Limb (tissue), 2 donors: ENCODE measurements around the gene RRBP1.

Experiments used
- DNase-seq, 2 donors: peaks; one replicate each; pipeline ENCODE4 v3.0.0-alpha.2; 2016; ENCODE audit errors: extremely low spot score in 2 of 2

Gene RRBP1

DNA sequence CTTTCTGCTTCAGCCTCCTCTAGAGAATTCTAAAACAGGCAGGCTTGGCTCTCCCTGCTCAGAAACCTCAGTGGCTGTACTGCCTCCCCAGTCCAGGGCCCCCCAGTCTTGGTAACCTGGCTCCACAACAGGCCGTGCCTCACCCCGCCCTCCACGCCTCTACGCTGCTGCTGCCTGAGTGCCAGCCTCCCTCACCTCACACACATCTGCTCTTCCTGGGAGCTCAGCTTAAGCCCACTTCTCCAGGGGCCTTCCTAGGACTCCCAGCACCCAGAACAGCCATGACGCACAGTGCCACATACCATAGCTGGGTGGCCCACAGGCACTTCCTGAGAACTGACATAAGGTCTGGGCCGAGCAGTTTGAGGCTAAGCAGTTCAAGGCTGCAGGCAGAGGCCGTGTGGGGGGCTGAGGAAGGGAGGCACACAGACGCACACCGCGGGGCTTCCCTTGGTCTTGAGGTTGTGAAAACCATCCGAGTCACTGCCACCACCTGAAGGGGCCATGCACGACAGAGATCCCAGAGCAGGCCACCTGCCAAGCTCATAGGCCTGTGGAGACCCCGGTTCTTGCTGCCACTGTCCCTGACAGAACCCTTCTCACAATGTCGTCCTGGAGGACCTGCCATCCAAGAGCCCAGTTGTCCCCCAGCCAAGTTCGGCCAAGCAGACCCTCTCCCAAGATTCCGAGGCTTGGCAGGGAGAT, 69.6 kb downstream of the RRBP1 start:
- peak in 1 of 2 donors; percentile 29 for DNase-seq

DNA sequence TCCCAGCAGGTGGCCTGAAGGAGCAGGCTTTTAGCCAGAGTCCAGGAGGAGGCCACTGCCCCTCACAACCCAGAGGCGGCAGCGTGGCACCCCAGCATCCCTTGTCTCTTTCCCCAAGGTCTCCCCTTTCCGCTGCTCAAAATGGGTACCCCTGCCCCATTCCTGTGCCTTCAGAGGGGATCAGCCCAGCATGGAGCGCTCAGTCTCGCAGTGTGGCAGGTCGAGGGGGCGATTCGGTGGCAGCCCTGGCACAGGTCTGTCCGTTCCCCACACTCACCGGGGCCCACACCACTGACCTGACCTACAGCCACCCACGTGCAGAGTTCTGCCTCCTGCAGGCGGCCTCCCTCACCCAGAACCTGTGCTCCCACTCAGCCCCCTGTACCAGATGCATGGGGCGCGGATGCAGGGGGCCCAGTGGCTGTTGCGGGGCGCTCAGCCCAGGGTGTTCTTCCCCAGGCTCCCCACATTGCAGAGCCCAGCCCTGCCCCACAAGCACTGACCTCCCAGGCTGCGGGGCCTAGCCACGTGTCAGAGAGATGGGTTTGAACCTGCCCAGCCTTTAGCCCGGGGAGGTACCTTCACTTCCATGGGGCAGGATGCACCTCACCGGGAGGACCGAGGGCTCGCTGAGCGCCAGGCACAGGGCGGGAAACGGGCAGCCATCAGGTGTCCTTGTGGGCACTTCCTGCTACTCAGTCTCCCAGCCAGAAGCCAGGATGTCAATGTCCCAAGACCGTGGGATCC, 70.3 kb downstream of the RRBP1 start:
- DNase-seq: peak in 1 of 2 donors; percentile 52

DNA sequence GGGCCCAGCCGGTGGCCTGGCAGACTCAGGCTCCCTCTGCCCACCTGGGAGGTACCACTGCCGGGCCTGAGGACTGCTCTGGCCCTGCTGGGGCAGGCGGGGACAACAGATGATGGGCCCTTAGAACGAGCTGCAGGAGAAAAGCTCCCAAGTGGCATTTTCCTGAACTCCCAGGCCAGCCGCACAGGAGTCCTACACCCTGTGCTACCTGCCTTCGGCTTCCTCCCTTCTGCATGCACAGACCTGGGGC, 70.8 kb downstream of the RRBP1 start:
- DNase-seq: no peak

- DNase-seq: peak in 1 of 2 donors; percentile 43
Measured at GRCh38 chr20:17610566-17611289, 71.3 kb downstream of the RRBP1 start.

GRCh38 chr20:17609811-17610377, 72.1 kb downstream of the RRBP1 start:
- DNase-seq: no peak

DNA sequence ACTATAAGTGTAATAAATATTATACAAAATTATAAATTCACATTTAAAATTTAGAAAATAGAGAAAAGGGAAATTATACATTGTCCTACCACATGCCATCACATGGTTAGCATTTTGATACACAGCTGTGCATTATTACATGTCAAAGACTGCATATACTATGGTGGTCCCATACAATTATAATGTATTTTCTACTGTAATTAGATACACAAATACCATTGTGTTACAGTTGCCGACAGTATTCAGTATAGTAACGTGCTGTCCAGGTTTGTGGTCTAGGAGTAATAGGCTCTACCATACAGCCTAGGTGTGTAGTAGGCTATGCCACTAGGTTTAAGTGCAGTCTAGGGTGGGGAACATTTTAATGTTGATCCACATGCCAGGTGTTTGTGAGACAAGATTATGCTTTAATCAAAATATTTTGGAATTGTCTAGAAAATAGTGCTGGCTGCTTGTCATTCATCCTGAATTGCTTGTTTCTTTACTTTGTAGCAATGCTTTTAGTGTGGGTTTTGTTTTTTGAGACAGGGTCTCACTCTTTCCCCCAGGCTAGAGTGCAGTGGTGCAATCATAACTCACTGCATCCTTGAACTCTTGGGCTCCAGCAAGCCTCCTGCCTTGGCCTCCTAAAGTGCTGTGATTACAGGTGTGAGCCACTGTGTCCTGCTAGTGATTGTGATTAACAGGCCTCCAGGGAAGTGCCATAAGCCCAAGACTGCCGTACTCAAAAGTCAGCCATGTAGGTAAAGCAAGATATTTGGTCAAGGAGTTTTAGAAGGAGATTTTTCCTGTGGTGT, 73.1 kb downstream of the RRBP1 start:
- no peak for DNase-seq

DNA sequence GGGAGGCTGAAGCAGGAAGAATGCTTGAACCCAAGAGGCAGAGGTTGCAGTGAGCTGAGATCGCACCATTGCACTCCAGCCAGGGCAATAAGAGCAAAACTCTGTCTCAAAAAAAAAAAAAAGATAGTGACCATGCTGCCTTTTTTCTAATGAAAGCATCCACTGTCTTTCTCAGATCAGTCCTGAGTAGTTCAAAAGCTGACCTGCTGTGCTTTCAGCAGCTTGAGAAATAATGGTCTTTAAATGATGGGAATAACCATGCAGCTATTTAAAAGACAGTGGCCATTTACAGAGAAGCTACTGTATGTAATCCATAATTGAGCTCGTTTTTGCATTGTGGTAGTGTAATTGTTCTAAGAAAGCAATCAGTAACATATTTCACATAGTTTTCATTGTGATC, 76.0 kb downstream of the RRBP1 start:
- DNase-seq: no peak

DNA sequence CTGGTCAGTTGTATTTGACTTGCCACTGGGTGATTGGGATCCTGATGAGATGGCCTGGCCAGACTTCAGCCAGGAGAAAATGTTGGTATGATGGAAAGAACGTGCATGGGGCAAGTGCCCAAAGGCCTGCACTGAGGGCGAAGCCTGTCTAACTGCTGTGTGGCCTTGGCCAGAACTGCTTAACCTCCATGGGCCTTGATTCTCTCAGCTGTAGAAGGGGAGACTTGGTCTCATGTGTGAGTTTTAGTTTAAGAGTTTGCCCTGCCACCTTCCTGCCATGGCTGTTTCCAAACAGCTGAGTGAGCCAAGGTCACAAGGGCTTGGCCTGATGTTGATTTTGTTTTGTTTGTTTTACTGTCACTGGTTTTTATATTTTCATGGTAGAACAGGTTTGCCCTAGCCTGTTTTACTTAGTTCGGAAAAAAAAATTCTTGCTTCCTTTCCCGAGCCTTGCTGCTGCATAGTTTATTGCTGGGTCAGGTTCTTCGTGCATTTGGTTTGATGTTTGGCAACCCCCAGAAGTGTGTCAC, 76.8 kb downstream of the RRBP1 start:
- DNase-seq: no peak

DNA sequence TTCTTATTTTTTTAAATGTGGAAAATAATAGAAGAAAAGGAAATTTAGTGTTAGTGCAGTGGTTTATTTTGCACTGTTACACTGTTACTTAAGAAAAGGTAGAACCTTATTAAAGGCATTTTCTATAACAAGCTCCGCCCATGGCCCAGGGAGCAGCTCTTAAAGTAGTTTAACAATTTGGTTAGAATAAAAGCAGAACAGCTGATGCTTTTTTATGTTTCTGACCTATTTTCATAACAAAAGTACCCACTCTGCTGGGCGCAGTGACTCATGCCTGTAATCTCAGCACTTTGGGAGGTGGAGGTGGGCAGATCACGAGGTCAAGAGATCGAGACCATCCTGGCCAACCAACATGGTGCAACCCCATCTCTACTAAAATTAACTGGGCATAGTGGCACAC, 79.5 kb downstream of the RRBP1 start:
- no peak for DNase-seq

- no peak for DNase-seq
Measured at GRCh38 chr20:17601957-17602356, 80.1 kb downstream of the RRBP1 start.

GRCh38 chr20:17598013-17598550, 84.0 kb downstream of the RRBP1 start:
- DNase-seq: no peak

DNA sequence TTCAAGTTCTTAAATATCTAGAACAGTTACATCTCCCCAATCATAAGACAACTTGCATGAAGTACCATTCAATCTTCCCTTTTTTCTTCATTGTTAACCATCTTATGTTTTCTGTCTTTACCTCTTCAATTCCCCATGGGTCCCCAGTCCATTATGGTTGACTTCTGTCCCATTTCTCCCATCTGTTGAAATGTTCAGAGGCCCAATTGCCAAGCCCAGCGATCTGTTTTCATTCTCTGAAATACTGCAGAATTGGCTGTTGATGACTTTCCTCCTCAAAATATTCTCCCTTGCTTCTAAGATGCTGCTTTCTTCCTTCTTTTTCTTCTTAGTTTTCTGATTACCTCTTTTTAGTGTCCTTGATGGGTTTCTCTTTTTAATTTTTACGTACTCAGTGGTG, 86.2 kb downstream of the RRBP1 start:
- DNase-seq: no peak

DNA sequence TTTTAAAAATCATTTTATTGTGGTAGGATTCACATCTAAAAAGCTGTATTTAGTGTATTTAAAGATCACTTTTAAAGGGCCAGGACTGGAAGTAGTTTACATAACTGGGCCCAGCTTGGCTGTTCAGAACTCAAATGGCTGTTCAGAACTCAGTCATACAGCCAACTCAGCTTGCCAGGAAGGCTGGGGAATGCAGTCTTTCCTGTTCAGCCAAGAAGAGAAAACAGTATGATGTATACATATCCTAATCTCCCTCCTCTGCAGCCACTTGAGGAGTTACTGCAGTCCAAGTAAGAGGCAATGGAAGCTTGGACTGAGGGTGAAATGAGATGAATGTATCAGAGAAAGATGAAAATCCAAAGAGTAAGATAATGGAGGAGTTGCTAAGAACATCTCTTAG, 87.6 kb downstream of the RRBP1 start:
- DNase-seq: no peak

DNA sequence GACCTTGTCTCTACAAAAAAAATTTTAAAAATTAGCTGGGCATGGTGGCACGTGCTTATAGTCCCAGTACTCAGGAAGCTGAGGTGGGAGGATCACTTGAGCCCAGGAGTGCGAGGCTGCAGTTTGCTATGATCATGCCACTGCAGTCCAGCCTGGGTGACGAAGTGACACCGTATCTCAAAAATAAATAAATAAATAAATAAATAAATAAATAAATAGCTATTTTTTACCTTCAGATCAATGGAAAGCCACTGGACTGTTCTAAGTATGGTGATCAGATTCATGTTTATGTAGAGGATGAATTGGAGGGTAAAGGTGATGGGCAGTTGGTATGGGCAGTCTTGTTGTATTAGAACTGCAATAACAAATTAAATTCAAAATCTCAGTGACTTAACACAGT, 88.1 kb downstream of the RRBP1 start:
- no peak for DNase-seq

DNA sequence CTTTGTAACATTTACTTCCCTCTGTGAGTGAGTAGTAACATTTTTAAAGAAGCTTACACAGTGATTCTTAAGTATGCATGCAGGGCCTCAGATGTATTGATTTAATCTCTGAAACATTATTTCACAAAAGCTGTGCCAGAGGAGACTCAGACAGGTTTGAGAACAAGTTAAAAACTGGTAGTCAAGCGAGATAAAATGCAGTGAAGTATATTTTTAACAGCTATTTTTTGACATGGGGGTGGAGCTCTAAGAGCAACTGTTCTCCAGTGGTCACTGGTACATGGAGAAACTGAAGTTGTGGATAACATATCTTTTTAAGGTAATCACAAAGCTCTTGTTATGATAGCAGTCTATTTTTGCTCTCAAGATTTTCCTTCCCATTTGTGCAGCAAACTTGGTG, 91.8 kb downstream of the RRBP1 start:
- DNase-seq: no peak

DNA sequence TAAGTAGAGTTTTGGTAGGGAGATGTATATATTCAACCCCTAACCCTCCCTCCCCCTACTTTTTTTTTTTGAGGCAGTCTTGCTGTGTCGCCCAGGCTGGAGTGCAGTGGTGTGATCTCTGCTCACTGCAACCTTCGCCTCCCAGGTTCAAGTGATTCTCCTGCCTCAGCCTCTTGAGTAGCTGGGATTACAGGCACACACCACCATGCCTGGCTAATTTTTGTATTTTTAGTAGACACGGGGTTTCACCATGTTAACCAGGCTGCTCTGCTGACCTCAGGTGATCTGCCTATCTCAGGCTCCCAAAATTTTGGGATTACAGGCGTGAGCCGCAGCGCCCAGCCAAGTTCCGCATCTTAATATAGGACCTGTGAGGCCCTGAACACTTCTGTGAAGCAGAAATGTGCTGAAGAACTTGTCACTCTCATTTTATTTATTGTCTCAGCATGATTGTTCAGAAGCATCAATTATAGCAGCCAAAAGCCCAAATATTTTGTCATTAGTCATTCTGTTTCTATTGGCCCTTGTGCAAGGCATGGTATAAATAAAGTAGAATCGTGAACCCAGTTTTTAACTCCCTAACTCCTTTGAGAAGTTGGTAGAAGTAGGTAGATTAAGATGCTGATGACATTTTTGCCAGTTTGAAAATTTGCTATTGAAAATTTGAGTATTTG, 92.7 kb downstream of the RRBP1 start:
- DNase-seq: no peak

DNA sequence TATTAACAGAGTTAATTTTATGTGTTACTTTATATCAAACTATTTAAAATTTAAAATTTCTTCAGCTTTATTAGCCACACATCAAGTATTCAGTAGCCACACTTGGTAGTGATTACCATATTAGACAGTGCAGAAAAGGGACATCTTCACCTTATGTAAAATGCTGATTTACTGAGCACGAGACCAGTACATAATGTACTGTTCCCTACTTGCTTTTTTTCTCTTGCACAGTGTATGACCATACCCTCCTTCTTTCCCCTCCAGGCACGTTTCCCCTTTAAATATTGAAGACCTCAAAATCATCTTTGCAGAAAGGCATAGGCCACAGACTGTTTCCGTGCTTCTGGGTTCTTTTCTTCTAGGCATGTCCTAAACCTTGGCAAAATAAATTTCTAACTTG, 94.2 kb downstream of the RRBP1 start:
- no peak for DNase-seq

DNA sequence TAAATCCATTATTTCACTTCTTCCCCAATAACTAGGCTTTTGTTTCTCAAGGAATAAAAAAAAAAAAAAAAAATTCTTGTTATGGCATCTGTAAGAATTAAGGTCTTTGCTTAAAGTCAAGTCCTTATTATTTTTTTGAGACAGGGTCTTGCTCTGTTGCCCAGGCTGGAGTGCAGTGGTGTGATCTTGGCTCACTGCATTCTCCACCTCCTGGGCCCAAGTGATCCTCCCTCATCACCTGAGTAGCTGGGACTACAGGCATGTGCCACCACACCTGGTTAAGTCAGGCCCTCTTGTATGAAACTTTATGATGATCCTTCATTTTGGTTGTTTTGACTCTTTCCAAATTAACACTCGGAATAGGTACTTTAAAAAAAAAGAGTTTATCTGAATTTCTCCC, 94.9 kb downstream of the RRBP1 start:
- DNase-seq: no peak

- no peak for DNase-seq
Measured at GRCh38 chr20:17586250-17586649, 95.8 kb downstream of the RRBP1 start.

GRCh38 chr20:17584689-17585088, 97.4 kb downstream of the RRBP1 start:
- peak in 1 of 2 donors; percentile 52 for DNase-seq

DNA sequence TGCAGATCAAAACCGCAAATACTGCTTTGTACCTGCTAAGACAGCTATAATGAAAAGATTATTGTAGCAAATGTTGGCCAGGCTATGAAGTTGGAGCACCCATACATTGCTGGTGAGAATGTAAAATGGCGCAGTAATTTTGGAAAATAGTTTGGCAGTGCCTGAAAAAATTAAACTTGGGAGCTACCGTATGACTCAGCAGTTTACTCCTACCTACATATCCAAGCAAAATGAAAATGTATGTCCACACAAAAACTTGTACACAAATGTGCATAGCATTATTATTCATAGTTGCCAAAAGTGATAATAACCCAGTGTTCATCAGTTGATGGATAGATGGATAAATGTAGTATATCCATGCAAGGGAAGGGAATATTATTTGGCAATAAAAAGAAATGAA, 98.9 kb downstream of the RRBP1 start:
- DNase-seq: no peak
